MCF 10A (cell line): ENCODE measurements around the gene TBP. TPM values are rescaled to one million over a fixed set of nuclear protein-coding genes. Genes with fewer than 3 reads are reported as not detected.
"Not testable (repeated sequence)": the region's sequence is repeated elsewhere in the genome, so short reads cannot be mapped to it uniquely, and the experiment has no call there.

Experiments
- BruUV-seq: library from RNA; stranded (reverse); fragments of 400-500 nt; replicated peaks from 2 replicates; lab custom pipeline; 2021; lab: Mats Ljungman, UMichigan
- CTCF ChIA-PET: fragments of 300-600 bp; sonication (Branson Sonifier 250); formaldehyde crosslinking; extraction: SDS; loops from one replicate; lab custom pipeline; 2021; ENCODE audit warnings: antibody characterized with exemption, inconsistent platforms; lab: Yijun Ruan, JAX
- POLR2A ChIA-PET: fragments of 300-600, 350-650 bp; sonication (Branson Sonifier 250); formaldehyde crosslinking; extraction: SDS; loops from one replicate; lab custom pipeline; 2020; ENCODE audit warnings: antibody characterized with exemption, inconsistent platforms; lab: Yijun Ruan, JAX
- DNase-seq: peaks from one replicate; pipeline ENCODE4 v3.0.0-alpha.2; 2018; ENCODE audit not compliant: unreplicated experiment
- H3K27ac Mint-ChIP-seq: one replicate; pipeline ENCODE4 v1.8.0; 2022; ENCODE audit warnings: mild to moderate bottlenecking, low read depth, mixed read lengths; ENCODE audit not compliant: unreplicated experiment
- H3K27me3 Mint-ChIP-seq: one replicate; pipeline ENCODE4 v1.8.0; 2022; ENCODE audit warnings: mixed read lengths; ENCODE audit not compliant: insufficient read depth, unreplicated experiment
- H3K36me3 Mint-ChIP-seq: one replicate; pipeline ENCODE4 v1.8.0; 2022; ENCODE audit warnings: mild to moderate bottlenecking, moderate library complexity, mixed read lengths; ENCODE audit not compliant: insufficient read depth, unreplicated experiment
- H3K4me1 Mint-ChIP-seq: one replicate; pipeline ENCODE4 v1.8.0; 2022; ENCODE audit warnings: mixed read lengths; ENCODE audit not compliant: insufficient read depth, unreplicated experiment
- H3K4me3 Mint-ChIP-seq: one replicate; pipeline ENCODE4 v1.8.0; 2022; ENCODE audit warnings: mild to moderate bottlenecking, moderate library complexity, mixed read lengths; ENCODE audit not compliant: unreplicated experiment
- H3K9me3 Mint-ChIP-seq: one replicate; pipeline ENCODE4 v1.8.0; 2022; ENCODE audit warnings: mixed read lengths; ENCODE audit not compliant: unreplicated experiment
- CTCF ChIP-seq: fragments of 200-600 bp; IDR thresholded peaks from one replicate; pipeline ENCODE4 v1.8.0; 2022; ENCODE audit warnings: antibody characterized with exemption, mild to moderate bottlenecking; ENCODE audit not compliant: unreplicated experiment
- intact Hi-C: fragments of 100-400 bp; cut with micrococcal nuclease; formaldehyde crosslinking; loops from 2 replicates; pipeline ENCODE4 v1.14.1; 2022
- total RNA-seq: library from RNA; stranded (reverse); gene quantifications from 2 replicates; pipeline ENCODE4 v1.2.3, GENCODE V29; 2022

TBP gene
- total RNA-seq, 1 experiment from 2014 or later, result 15.8 TPM

GRCh38 chr6:170523256-170524171 is 30.7 kb upstream of the TBP start:
- CTCF ChIA-PET, result interaction anchor here (0.6 to 1.4 kb wide), 4 partner anchors 212 to 692 kb away, joined by 3 to 6 read pairs (median 3); no protein-coding TSS in a partner anchor

GRCh38 chr6:170524172-170524502 is 30.0 kb upstream of the TBP start:
- Mint-ChIP-seq H3K27ac (no peak overlapping the region), H3K4me1 (no peaks in the 10 kb centered on the region), H3K9me3 (no peaks in the 10 kb centered on the region), H3K36me3 (no peaks in the 10 kb centered on the region), H3K27me3 (peaks cover 20% of the 10 kb centered on the region), H3K4me3 (no peak overlapping the region)
- ChIA-PET POLR2A (no interaction called here), CTCF (interaction anchor here (0.6 to 1.4 kb wide), 4 partner anchors 212 to 692 kb away, joined by 3 to 6 read pairs (median 3); no protein-coding TSS in a partner anchor)
- no peak for DNase-seq
- intact Hi-C loops, result no loop called here
- no peak for TF ChIP-seq CTCF
- no TSS peak for BruUV-seq

More at GRCh38 chr6:170523256-170524171, 30.7 kb upstream of the TBP start:
- Mint-ChIP-seq H3K4me3 (no peak overlapping the region), H3K27ac (no peak overlapping the region), H3K27me3 (peaks cover 27% of the 10 kb centered on the region), H3K4me1 (no peaks in the 10 kb centered on the region), H3K9me3 (no peaks in the 10 kb centered on the region), H3K36me3 (no peaks in the 10 kb centered on the region)
- POLR2A ChIA-PET, result interaction anchor here (0.5 to 1.1 kb wide), 2 partner anchors 29 to 579 kb away, joined by 3 to 4 read pairs; no protein-coding TSS in a partner anchor
- TF ChIP-seq CTCF, result no peak
- no TSS peak for BruUV-seq
- DNase-seq, result no peak
- intact Hi-C loops, result no loop called here

- Mint-ChIP-seq H3K27ac (no peak overlapping the region), H3K4me1 (no peaks in the 10 kb centered on the region), H3K36me3 (no peaks in the 10 kb centered on the region), H3K27me3 (peaks cover 4% of the 10 kb centered on the region), H3K4me3 (no peak overlapping the region), H3K9me3 (no peaks in the 10 kb centered on the region)
- intact Hi-C loops, result no loop called here
- DNase-seq, result no peak
- no TSS peak for BruUV-seq
- CTCF ChIA-PET, result interaction anchor here (1.0 kb wide), 1 partner anchor 694 kb away, joined by 3 read pairs; no protein-coding TSS in a partner anchor
- POLR2A ChIA-PET, result interaction anchor here (0.6 kb wide), 1 partner anchor 15 kb away, joined by 3 read pairs; no protein-coding TSS in a partner anchor
- no peak for TF ChIP-seq CTCF
These were observed 28.4 kb upstream of the TBP start for GRCh38 chr6:170525795-170526194.

- POLR2A ChIA-PET, result interaction anchor here (0.7 to 1.2 kb wide), 2 partner anchors 24 to 738 kb away, joined by 3 to 4 read pairs; no protein-coding TSS in a partner anchor
- H3K4me1 Mint-ChIP-seq, BruUV-seq, H3K36me3 Mint-ChIP-seq, H3K9me3 Mint-ChIP-seq, H3K4me3 Mint-ChIP-seq, DNase-seq, H3K27me3 Mint-ChIP-seq, H3K27ac Mint-ChIP-seq: not testable (repeated sequence)
- intact Hi-C loops, result loop anchor here (2.0 kb wide), 1 partner anchor 1571 kb away; no protein-coding TSS in a partner anchor
- CTCF ChIA-PET, result interaction anchor here (0.6 to 5.4 kb wide), 7 partner anchors 8 to 1057 kb away, joined by 3 to 61 read pairs (median 17); no protein-coding TSS in a partner anchor
These were observed 26.2 kb upstream of the TBP start for GRCh38 chr6:170527995-170528394.
